Ascending aorta (tissue), 2 donors: ENCODE measurements around the gene ABLIM2. TPM values are rescaled to one million over a fixed set of nuclear protein-coding genes. Genes with fewer than 3 reads are reported as not detected.

Experiments
- DNase-seq, 2 donors: peaks; one replicate each; pipeline ENCODE4 v3.0.0-alpha.2; 2019; ENCODE audit warnings: low spot score in 2 of 2
- H3K27ac ChIP-seq, 2 donors: fragments of 200-600 bp; sonication (generic); one replicate each; pipeline ENCODE4 v1.5.1; 2016 to 2017; ENCODE audit warnings: mild to moderate bottlenecking in 1 of 2
- H3K27me3 ChIP-seq: fragments of 200-600 bp; sonication (generic); one replicate; pipeline ENCODE4 v1.5.1; 2017
- H3K36me3 ChIP-seq, 2 donors: fragments of 200-600 bp; sonication (generic); one replicate each; pipeline ENCODE4 v1.5.1; 2016
- H3K4me1 ChIP-seq, 2 donors: fragments of 200-600 bp; sonication (generic); one replicate each; pipeline ENCODE4 v1.5.1; 2016 to 2017; ENCODE audit warnings: mild to moderate bottlenecking in 1 of 2
- H3K4me3 ChIP-seq, 2 donors: fragments of 200-600 bp; sonication (generic); one replicate each; pipeline ENCODE4 v1.5.1; 2016 to 2017; ENCODE audit warnings: mild to moderate bottlenecking in 1 of 2
- H3K9me3 ChIP-seq, 2 donors: fragments of 200-600 bp; sonication (generic); one replicate each; pipeline ENCODE4 v1.5.1; 2016
- intact Hi-C: fragments of 100-400 bp; cut with DNase I; formaldehyde crosslinking; loops from one replicate; pipeline ENCODE4 v1.15.1; 2023
- total RNA-seq: library from RNA; depleted of rRNA; stranded (reverse); fragments of >200 nt; gene quantifications from one replicate; pipeline ENCODE4 v1.1.0, GENCODE V29; 2016
- TF ChIP-seq, protein P1 (sequence below), 3 experiments: fragments of 200-600 bp in 2 of 3; fragments of 450-650 bp in 1 of 3; sonication (generic) in 2 of 3; IDR thresholded peaks; one replicate each; pipeline ENCODE4 v1.5.1; 2016 to 2019; ENCODE audit warnings: antibody characterized with exemption in 3 of 3, mild to moderate bottlenecking in 1 of 3, moderate library complexity in 1 of 3

The ABLIM2 gene
- total RNA-seq, 1 donor from 2014 or later, result 30.8 TPM

DNA sequence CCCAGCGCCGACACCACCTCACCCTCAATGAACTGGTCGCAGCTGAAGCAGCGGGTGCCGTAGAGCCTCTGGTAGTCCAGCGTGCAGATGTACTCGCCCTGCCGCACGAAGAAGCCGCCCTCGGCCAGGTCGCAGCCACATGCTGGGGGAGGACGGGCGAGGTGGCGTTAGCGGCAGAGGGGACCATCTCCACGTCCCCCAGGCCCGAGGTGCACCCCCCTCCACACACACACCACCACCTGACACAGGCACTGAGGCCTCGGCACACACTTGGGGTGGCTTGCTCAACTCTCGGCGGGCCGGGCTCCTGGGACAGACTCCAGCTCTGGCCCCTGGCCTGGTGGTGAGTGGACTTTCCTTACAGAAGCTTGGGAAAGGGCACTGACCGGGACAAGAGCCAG is 61.5 kb downstream of the ABLIM2 start:
- H3K27me3 ChIP-seq, result no peaks in the 10 kb centered on the region
- H3K4me1 ChIP-seq, result no peaks in the 10 kb centered on the region

DNA sequence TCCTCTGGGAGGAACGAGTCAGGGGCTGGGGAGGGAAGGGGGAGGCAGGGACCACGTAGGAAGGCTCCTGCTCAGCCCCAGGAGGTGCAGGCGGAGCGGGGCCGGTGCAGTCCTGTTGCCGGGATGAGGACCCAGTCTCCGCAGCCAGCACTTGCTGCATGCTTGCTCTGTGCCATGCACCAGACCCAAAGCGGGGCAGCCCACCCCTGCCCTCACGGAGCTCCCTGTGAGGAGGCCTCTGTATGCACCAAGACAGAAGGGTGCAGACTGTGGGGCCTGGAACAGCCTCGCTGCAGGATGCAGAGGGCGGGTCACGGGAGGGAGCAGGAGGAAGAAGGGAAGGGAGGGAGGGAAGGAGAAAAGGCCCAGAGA is 61.9 kb downstream of the ABLIM2 start:
- H3K9me3 ChIP-seq, result peaks cover 7 to 12% of the 10 kb centered on the region in 2 donors
- no peak overlapping the region for H3K4me3 ChIP-seq
- no peak for DNase-seq
- peaks cover 0 to 18% of the 10 kb centered on the region in 2 donors for H3K36me3 ChIP-seq
- intact Hi-C loops, result no loop called here
- no peaks in the 10 kb centered on the region for H3K27me3 ChIP-seq
- TF ChIP-seq, protein P1, sequence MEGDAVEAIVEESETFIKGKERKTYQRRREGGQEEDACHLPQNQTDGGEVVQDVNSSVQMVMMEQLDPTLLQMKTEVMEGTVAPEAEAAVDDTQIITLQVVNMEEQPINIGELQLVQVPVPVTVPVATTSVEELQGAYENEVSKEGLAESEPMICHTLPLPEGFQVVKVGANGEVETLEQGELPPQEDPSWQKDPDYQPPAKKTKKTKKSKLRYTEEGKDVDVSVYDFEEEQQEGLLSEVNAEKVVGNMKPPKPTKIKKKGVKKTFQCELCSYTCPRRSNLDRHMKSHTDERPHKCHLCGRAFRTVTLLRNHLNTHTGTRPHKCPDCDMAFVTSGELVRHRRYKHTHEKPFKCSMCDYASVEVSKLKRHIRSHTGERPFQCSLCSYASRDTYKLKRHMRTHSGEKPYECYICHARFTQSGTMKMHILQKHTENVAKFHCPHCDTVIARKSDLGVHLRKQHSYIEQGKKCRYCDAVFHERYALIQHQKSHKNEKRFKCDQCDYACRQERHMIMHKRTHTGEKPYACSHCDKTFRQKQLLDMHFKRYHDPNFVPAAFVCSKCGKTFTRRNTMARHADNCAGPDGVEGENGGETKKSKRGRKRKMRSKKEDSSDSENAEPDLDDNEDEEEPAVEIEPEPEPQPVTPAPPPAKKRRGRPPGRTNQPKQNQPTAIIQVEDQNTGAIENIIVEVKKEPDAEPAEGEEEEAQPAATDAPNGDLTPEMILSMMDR (IDR thresholded peaks at IDR 0.05), result no peak
- no peak overlapping the region for H3K27ac ChIP-seq
- no peaks in the 10 kb centered on the region for H3K4me1 ChIP-seq

More for the DNA sequence above, 61.5 kb downstream of the ABLIM2 start:
- no peak overlapping the region for H3K4me3 ChIP-seq
- TF ChIP-seq, protein P1 (IDR thresholded peaks at IDR 0.05), result no peak
- H3K9me3 ChIP-seq, result peaks cover 7 to 12% of the 10 kb centered on the region in 2 donors
- peaks cover 0 to 18% of the 10 kb centered on the region in 2 donors for H3K36me3 ChIP-seq
- no peak for DNase-seq
- intact Hi-C loops, result no loop called here
- no peak overlapping the region for H3K27ac ChIP-seq

- intact Hi-C loops, result no loop called here
- no peaks in the 10 kb centered on the region for H3K27me3 ChIP-seq
- no peaks in the 10 kb centered on the region for H3K4me1 ChIP-seq
- TF ChIP-seq, protein P1 (IDR thresholded peaks at IDR 0.05), result no peak
- H3K36me3 ChIP-seq, result peaks cover 0 to 18% of the 10 kb centered on the region in 2 donors
- H3K9me3 ChIP-seq, result peaks cover 7 to 12% of the 10 kb centered on the region in 2 donors
- H3K4me3 ChIP-seq, result no peak overlapping the region
- no peak for DNase-seq
- no peak overlapping the region for H3K27ac ChIP-seq
Measured at GRCh38 chr4:8095956-8096689, 62.5 kb downstream of the ABLIM2 start.

GRCh38 chr4:8093587-8094274 is 64.9 kb downstream of the ABLIM2 start:
- H3K9me3 ChIP-seq, result peaks cover 7 to 12% of the 10 kb centered on the region in 2 donors
- no peaks in the 10 kb centered on the region for H3K4me1 ChIP-seq
- intact Hi-C loops, result no loop called here
- H3K27me3 ChIP-seq, result no peaks in the 10 kb centered on the region
- no peak overlapping the region for H3K27ac ChIP-seq
- H3K36me3 ChIP-seq, result peaks cover 0 to 18% of the 10 kb centered on the region in 2 donors
- DNase-seq, result no peak
- H3K4me3 ChIP-seq, result no peak overlapping the region
- TF ChIP-seq, protein P1 (IDR thresholded peaks at IDR 0.05), result no peak

DNA sequence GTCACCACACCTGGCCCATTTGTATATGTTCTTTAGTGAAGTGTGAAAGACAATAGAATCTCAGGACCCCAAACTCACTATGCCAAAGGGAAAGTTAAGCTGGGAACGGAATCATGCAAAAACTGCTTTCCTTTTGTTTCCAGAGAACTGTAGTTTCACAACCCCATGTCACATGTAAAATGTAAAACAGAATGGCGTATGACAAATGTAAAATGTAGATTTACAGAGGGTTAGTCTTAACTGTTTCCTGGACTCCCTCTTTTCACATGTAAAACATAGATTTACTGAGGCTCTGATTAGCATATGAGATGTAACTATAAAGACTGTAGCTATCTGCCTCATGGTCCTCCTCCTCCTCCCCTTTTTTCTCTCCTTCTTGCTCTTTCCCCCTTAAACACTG is 66.3 kb downstream of the ABLIM2 start:
- TF ChIP-seq, protein P1 (IDR thresholded peaks at IDR 0.05), result no peak
- no peak overlapping the region for H3K27ac ChIP-seq
- H3K9me3 ChIP-seq, result peaks cover 7 to 12% of the 10 kb centered on the region in 2 donors
- intact Hi-C loops, result no loop called here
- no peaks in the 10 kb centered on the region for H3K27me3 ChIP-seq
- no peak overlapping the region for H3K4me3 ChIP-seq
- peaks cover 0 to 18% of the 10 kb centered on the region in 2 donors for H3K36me3 ChIP-seq
- no peak for DNase-seq
- no peaks in the 10 kb centered on the region for H3K4me1 ChIP-seq
